Effector memory CD4-positive, alpha-beta T cell (primary cell): ENCODE measurements around the gene GLIPR1L2.
"Not testable (repeated sequence)": the region's sequence is repeated elsewhere in the genome, so short reads cannot be mapped to it uniquely, and the experiment has no call there.

Source experiments
- DNase-seq, 3 donors: peaks; one replicate each; pipeline ENCODE4 v3.0.0-alpha.2; 2020
- H3K27ac ChIP-seq: 2 replicates; pipeline ENCODE4 v1.7.0; 2013; ENCODE audit warnings: mild to moderate bottlenecking, low read length, moderate library complexity; ENCODE audit not compliant: insufficient read depth, poor library complexity, severe bottlenecking
- H3K27me3 ChIP-seq: replicated peaks from 2 replicates; pipeline ENCODE4 v1.7.0; 2013; ENCODE audit warnings: mild to moderate bottlenecking, low read length; ENCODE audit not compliant: insufficient read depth, control insufficient read depth, poor library complexity, severe bottlenecking
- H3K36me3 ChIP-seq: 2 replicates; pipeline ENCODE4 v1.7.0; 2013; ENCODE audit warnings: mild to moderate bottlenecking, low read length, moderate library complexity; ENCODE audit not compliant: control insufficient read depth, insufficient read depth
- H3K4me1 ChIP-seq: 2 replicates; pipeline ENCODE4 v1.7.0; 2013; ENCODE audit warnings: low read length, mild to moderate bottlenecking; ENCODE audit not compliant: control insufficient read depth, insufficient read depth, poor library complexity, severe bottlenecking
- H3K4me3 ChIP-seq: 2 replicates; pipeline ENCODE4 v1.7.0; 2013; ENCODE audit warnings: low read length, low read depth, mild to moderate bottlenecking; ENCODE audit not compliant: insufficient read depth, poor library complexity, severe bottlenecking
- H3K9me3 ChIP-seq: 2 replicates; pipeline ENCODE4 v1.7.0; 2013; ENCODE audit warnings: mild to moderate bottlenecking, low read length, moderate library complexity; ENCODE audit not compliant: control insufficient read depth

GLIPR1L2 gene

DNA sequence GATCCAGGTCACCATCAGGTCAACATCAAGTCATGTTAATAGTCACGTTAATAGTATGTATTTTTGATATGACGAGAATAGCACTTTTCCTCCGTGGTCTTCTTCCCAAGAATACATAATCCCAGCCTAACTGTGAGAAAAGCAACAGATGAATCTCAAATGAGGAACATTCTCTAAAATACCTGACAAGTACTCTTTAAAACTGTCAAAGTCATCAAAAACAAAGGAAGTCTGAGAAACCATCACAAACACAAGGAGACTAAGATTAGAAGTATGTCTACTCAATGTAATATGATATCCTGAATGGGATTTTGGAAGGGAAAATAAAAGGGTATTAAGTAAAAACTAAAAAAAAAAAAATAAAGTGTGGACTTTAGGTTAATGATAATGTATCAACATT lies 52.8 kb downstream of the GLIPR1L2 start:
- Histone ChIP-seq H3K4me1 (peaks cover 2% of the 10 kb centered on the region), H3K27ac (no peak overlapping the region), H3K27me3 (no peaks in the 10 kb centered on the region), H3K9me3 (no peaks in the 10 kb centered on the region), H3K36me3 (no peaks in the 10 kb centered on the region), H3K4me3 (no peak overlapping the region)
- DNase-seq, result no peak

DNA sequence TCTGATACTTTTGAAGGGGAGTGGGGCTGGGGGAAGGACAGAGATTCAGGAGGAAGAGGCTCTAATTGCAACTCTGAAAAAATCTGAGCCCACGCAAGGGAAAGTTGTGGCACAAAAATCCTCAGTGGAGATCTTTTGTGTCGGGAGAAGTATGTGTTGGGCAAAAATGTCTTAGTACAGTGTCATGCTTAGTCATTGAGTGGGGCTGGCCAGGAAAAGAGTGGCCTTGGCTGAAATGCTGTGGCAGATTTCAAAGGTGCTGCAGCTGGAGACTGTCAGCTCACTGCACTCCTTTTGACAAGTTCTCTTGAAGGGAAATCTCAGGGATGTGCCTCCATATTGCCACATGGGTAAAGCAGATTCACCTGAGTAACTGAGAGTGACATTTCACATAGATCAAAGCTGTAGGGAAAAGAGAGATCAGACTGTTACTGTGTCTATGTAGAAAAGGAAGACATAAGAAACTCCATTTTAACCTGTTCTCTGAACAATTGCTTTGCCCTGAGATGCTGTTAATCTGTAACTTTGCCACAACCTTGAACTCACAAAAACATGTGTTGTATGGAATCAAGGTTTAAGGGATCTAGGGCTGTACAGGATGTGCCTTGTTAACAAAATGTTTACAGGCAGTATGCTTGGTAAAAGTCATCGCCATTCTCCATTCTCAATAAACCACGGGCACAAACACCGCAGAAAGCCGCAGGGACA lies 53.7 kb downstream of the GLIPR1L2 start:
- Histone ChIP-seq H3K4me3 (no peak overlapping the region), H3K27me3 (no peaks in the 10 kb centered on the region), H3K27ac (no peak overlapping the region), H3K4me1 (no peaks in the 10 kb centered on the region), H3K36me3 (no peaks in the 10 kb centered on the region), H3K9me3 (no peaks in the 10 kb centered on the region)
- no peak for DNase-seq

DNA sequence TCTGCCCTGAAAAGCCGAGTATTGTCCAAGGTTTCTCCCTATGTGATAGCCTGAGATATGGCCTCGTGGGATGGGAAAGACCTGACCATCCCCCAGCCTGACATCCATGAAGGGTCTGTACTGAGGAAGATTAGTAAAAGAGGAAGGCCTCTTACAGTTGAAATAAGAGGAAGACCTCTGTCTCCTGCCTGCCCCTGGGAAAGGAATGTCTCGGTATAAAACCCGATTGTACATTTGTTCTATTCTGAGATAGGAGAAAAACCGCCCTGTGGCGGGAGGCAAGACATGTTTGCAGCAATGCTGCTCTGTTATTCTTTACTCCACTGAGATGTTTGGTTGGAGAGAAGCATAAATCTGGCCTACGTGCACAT lies 54.2 kb downstream of the GLIPR1L2 start:
- H3K27ac ChIP-seq, H3K4me1 ChIP-seq, H3K27me3 ChIP-seq, H3K36me3 ChIP-seq, H3K9me3 ChIP-seq, DNase-seq, H3K4me3 ChIP-seq: not testable (repeated sequence)

DNA sequence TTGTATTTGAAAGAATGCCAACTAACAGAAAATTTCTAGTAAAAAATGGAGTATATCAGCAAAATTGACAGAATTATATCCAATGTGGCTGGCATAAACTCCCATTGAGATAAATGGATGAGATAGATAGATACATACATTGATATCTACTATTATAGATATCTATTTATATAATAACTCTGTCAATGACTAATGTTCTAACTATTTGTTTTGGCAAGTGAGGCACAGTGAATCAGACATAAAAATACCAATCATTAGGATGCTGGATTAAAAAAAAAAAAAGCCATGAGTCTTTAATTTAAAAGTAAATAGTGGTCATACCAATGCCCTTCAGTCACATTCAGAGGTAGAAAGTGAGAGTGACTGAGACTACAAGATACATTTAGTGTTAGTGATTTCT lies 56.0 kb downstream of the GLIPR1L2 start:
- no peaks in the 10 kb centered on the region for H3K4me1 ChIP-seq
- H3K9me3 ChIP-seq, result no peaks in the 10 kb centered on the region
- H3K4me3 ChIP-seq, result no peak overlapping the region
- H3K27ac ChIP-seq, result no peak overlapping the region
- H3K36me3 ChIP-seq, result no peaks in the 10 kb centered on the region
- no peaks in the 10 kb centered on the region for H3K27me3 ChIP-seq
- DNase-seq, result no peak

DNA sequence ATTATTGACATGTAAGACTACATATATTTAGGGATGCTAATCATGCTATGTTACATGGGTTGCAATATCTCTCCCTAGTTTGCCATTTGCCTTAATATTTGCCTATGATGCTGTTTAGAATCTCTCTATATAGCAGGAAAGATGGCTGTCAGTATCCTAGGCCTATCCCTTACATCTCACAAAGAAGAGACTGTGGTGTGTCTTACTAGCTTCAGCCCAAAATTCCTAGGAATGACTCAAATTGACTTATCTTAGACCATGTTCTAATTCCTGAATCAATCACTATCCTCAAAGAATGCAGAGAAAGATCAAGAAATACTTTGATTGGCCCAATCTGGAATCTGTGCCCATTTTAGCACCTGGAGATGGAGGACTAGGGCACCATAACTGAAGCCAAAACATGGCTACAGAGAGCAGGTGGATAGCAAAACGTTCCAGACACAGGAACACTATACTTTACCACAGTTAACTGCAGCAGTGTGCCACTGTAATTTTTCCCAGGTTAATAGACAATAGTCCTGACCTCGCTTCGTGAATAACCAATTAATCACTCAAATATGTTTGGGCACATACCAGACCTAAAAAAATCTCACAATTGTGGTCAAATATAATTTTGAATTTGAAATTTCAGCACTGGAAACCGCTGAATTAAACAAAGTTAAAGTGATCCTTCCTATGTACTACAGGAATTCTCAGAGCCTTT lies 57.0 kb downstream of the GLIPR1L2 start:
- Histone ChIP-seq H3K27ac (no peak overlapping the region), H3K4me3 (no peak overlapping the region), H3K4me1 (no peaks in the 10 kb centered on the region), H3K27me3 (no peaks in the 10 kb centered on the region), H3K9me3 (no peaks in the 10 kb centered on the region), H3K36me3 (no peaks in the 10 kb centered on the region)
- no peak for DNase-seq

DNA sequence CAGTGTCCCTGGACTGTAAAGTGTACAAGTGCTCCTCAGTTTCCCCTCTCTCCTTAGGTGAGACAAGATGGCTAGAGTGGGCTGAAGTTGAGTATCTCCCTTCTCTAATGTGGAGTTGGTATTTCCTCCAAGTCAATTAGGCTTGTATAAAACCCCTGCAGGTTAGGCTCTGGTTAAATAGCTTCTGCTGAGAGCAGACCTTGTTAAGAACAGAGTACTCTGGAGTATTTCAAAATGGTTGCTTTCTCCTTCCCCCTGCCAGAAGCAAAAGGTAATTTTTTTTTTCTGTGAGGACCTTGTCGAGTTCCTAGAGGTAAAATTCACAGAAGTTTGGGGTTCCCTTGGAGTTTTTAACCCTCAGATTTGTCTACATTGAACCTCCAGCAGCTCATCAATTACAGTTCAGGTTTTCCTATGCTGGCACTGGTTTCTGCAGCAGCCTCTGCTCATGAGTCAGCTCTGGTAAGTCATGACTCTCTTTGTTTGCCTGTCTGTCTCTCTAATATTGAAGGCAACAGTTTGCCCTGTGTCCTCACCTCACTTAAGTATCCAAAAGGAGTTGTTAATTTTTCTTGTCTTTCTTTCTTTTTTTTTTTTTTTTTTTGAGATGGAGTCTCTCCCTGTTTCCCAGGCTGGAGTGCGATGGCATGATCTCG lies 61.9 kb downstream of the GLIPR1L2 start:
- H3K27me3 ChIP-seq, result no peaks in the 10 kb centered on the region
- H3K4me1 ChIP-seq, result peaks cover 9% of the 10 kb centered on the region
- no peak overlapping the region for H3K27ac ChIP-seq
- H3K36me3 ChIP-seq, result no peaks in the 10 kb centered on the region
- DNase-seq, result no peak
- H3K4me3 ChIP-seq, result no peak overlapping the region
- no peaks in the 10 kb centered on the region for H3K9me3 ChIP-seq

DNA sequence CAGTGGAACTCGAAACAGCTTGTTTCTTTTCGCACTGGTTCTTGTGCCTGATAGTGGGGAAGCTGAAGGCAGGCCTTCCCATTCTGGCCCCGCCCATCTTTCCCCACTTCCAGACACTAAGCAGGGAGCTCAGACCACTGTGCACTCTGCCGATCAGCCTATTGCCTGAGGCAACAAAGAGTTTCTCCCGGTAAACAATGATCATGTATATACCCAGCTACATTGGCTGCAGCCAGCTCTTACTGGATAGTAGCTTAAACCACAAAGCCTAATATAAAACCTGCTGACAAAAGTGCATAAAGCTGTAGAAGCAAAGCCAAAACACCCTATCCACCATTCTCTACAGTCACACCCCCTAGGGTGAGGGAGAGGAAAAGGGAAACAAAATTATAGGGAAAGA lies 65.0 kb downstream of the GLIPR1L2 start:
- no peak overlapping the region for H3K27ac ChIP-seq
- H3K9me3 ChIP-seq, result no peaks in the 10 kb centered on the region
- no peaks in the 10 kb centered on the region for H3K36me3 ChIP-seq
- no peak for DNase-seq
- no peaks in the 10 kb centered on the region for H3K27me3 ChIP-seq
- H3K4me1 ChIP-seq, result peaks cover 21% of the 10 kb centered on the region
- H3K4me3 ChIP-seq, result no peak overlapping the region

DNA sequence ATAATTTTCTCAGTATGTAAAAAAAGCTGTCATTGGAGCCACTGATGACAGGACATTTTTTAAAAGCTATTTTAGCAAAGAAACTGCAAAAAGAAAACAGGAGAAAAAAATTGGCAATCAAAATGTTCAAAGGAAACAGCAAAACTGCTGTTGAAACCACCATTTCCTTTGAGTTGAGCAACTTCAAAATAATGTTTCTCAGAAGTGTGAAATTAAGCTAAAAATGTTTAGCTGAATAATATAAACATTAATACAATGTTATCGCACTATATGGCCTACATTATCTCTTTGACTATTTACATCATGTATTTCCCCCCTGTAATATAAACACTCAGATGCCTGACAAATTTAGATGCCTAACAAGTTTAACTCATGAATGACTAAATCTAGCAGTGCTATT lies 66.3 kb downstream of the GLIPR1L2 start:
- H3K27me3 ChIP-seq, result no peaks in the 10 kb centered on the region
- H3K27ac ChIP-seq, result no peak overlapping the region
- H3K4me3 ChIP-seq, result no peak overlapping the region
- peaks cover 21% of the 10 kb centered on the region for H3K4me1 ChIP-seq
- no peaks in the 10 kb centered on the region for H3K36me3 ChIP-seq
- DNase-seq, result no peak
- H3K9me3 ChIP-seq, result no peaks in the 10 kb centered on the region

DNA sequence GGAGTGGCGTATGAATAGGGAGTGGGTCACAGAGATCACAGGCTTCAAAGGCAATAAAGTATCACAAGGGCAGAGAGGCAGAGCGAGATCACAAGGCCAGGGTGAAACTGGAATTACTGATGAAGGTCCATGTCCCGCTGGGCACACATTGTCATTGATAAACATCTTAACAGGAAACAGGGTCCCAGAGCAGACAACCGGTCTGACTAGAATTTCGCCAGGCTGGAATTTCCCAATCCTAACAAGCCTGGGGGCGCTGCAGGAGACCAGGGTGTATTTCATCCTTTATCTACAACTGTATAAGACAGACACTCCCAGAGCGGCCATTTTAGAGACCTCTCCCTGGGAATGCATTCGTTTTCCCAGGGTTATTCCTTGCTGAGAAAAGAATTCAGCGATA lies 67.0 kb downstream of the GLIPR1L2 start:
- not testable (repeated sequence) for H3K27ac ChIP-seq, DNase-seq, H3K9me3 ChIP-seq, H3K27me3 ChIP-seq, H3K4me3 ChIP-seq, H3K36me3 ChIP-seq
- peaks cover 21% of the 10 kb centered on the region for H3K4me1 ChIP-seq

DNA sequence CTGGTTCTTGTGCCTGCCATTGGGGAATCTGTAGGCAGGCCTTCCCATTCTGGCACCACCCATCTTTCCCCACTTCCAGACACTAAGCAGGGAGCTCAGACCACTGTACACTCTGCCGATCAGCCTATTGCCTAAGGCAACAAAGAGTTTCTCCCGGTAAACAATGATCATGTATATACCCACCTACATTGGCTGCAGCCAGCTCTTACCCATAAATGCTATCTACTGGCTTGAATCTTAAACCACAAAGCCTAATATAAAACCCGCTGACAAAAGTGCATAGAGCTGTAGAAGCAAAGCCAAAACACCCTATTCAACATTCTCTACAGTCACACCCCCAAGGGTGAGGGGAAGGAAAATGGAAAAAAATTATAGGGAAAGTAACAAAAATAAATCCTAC lies 68.9 kb downstream of the GLIPR1L2 start:
- Histone ChIP-seq H3K4me1 (peaks cover 21% of the 10 kb centered on the region), H3K4me3 (no peak overlapping the region), H3K9me3 (no peaks in the 10 kb centered on the region), H3K27me3 (no peaks in the 10 kb centered on the region), H3K36me3 (no peaks in the 10 kb centered on the region), H3K27ac (no peak overlapping the region)
- no peak for DNase-seq
